SIG-M5 (cell line): ENCODE results near the gene SLC22A15.
"Not testable (repeated sequence)": the region's sequence is repeated elsewhere in the genome, so short reads cannot be mapped to it uniquely, and the experiment has no call there.

ENCODE experiments used
- DNase-seq: peaks from one replicate; lab custom pipeline; 2025; lab: John Stamatoyannopoulos, UW

The SLC22A15 gene

DNA sequence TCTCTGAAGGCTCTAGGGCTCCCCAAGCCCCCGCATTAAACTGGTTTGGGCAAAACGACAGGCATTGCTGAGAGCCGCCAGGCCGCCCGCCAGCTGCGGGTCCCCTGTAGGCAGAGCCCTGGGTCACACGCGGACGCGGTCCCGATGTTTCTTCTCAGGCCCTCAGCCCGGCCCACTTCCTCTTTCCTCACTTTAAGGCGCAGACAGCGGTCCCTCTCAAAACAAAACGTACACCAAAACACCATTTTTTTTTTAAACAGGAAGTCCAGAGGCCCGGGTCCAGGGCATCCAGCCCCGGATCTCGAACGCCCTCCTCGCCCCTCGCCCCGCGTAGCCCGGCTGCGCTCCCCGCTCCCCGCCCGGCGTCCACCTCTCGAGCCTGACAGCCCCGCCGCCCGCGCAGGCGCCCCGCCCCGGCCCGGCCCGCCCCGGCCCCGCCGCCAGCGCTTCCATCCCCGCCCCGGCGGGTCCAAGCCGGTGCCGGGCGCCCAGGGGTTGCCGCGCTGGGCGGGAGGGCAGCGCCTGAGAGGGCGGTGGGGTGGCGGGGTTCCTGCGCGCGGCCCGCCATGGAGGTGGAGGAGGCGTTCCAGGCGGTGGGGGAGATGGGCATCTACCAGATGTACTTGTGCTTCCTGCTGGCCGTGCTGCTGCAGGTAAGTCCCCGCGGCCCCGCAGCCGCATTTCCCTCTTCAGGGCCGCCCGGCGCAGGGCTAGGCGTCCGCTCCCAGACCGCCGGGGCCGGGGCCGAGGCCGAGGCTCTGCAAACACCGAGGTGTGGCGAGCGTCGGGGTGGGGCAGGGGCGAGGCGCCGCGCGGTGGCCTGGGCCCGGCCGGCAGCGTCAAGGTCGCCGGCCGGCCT is at the start of gene SLC22A15:
TSS of gene SLC22A15 (plus strand) at position 452 of the 859 bp plus-strand sequence. CDS start at position 567, 115 bp downstream.
- peak; percentile 70 for DNase-seq

DNA sequence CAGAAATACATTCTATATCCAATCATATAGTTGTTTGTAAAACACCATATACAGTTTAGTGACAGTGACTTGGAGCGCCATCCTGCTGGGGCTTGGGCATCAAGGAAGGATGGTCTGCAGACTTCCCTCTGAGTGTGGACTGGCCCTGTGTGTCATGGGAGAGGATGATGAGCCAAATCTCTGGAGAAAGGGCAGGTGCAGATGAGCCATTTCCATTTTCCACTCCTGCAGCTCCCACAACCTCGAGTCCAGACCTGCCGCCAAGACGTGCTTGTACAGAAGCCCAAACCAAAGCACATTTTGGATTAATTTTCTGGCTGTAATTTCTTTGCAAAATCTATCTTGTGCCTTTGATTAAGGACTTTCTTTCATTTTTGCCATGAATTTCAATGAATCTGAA is 48.3 kb upstream of the SLC22A15 start:
- DNase-seq, result no peak

DNA sequence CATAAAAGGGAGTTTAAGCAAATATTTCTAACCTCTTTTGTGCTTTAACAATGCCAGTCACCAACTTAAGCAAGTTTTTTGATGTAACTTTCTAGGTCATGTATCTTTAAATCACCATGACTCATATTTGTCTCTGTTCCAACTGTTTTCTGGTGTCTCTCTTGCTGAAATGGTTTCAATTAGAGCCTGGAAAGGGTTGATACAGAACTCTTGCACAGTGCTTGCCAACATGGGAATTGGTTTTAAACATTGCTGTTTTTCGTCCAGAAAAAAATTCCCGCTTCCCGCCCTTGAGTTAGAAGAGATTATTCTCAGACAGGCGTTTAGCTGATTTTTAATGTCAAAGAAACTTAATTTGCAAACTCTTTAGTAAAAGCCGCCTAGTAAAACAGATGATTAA is 46.4 kb upstream of the SLC22A15 start:
- no peak for DNase-seq

DNA sequence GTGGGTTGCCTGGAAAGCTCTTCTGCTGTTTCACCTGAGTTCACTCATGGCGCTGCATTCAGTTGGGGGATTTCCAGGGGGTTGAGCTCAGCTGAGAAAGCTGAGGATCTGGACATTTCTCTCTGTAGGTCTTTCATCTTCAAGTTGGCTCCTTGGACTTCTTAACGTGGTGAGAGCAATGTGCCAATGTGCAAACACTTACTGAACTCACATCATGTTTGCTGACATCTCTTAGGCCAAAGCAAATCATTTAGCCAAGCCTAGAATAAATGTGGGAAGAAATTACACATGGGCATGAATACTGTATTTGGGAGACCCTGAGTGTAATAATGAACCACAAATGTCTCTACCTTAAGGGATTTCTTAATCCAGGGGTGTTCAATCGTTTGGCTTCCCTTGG is 42.7 kb upstream of the SLC22A15 start:
- DNase-seq, result no peak

DNA sequence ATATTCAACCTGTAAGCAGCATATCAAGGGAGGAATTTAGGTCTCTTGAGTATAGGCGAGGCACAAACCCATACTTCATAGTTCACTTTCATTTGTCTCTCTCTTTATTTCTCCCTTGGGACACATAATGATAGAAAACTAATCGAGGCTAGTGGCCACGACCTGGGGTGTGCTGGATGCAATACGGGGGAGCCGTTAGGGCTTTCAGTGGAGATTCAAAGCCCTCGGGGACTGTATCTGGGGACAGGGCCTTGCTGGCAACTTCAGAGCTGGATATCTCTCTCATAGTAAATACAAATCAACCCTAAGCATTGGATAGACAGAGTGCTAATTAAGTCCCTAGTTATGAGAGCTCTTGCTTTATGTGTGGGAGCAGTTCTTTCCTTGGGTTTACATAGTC is 36.9 kb upstream of the SLC22A15 start:
- DNase-seq, result no peak

DNA sequence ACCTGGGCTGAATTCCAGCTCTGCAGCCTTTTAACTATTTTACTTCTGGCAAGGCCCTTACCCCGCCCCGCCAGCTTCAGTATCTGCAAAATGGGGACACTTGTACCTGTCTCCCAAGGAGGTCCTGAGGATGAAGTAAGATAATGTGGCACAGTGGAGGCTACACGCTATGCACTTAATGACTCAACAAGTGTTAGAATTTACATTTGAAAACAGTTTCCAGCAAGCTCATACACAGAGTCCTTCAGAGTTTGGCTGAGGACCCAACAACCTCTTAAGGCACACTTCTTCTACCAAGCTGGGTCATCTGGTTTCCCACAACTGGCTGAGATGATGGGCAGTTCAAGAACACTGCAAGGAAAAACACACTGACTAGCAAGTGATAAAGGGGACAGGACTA is 30.2 kb upstream of the SLC22A15 start:
- no peak for DNase-seq

DNA sequence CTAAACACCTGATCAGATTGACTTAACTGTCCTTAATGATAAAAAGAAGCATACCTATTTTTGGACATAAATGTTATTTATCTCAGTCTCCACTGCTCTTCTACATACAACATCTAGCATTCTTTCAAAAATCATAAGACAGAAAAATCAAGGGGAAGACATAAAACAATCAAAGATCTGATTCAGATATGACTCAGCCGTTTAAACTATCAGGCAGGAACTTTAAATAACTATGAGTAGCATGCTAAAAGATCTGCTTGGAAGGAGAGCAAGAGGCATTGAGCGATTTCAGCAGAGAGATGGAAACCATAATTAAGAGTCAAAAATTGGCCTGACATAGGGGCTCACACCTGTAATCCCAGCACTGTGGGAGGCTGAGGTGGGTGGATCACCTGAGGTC is 27.2 kb upstream of the SLC22A15 start:
- DNase-seq, result no peak

DNA sequence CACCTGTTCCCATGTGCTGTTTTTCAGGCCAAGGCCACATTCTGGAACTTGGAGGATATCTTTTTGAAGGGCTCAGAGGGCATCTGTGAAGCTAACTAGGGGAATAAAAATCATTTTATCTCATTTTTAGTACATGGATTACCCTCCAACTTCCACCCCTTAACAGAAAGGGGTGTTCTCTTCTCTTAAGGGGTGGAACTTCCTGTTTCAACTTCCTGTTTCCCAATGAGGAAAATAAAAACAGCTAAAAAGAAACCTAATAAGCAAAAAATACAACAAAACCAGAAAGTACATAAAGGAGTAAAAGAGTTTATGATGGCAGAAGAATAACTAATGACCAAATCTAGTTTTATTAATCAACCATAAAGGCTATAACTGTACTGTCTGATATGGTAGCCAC is 24.8 kb upstream of the SLC22A15 start:
- DNase-seq, result no peak

DNA sequence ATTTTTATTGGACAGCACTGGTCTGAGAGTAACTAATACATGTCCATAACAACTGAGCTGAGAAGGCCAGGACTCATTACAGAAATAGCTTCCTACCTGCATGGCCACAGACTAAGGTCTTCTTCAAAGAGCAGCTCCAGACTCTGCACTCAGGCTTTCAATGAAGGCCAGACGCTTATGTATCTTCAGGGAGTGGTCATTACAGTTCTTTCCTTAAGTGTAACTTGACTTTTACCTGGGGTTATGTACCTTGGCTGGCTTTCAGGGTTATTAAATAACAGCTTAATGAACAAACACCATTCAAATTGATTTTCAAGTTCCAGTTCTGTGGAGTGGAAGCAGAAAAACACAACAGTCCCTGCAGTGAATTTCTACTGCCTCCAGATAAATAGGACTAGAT is 23.8 kb upstream of the SLC22A15 start:
- no peak for DNase-seq

DNA sequence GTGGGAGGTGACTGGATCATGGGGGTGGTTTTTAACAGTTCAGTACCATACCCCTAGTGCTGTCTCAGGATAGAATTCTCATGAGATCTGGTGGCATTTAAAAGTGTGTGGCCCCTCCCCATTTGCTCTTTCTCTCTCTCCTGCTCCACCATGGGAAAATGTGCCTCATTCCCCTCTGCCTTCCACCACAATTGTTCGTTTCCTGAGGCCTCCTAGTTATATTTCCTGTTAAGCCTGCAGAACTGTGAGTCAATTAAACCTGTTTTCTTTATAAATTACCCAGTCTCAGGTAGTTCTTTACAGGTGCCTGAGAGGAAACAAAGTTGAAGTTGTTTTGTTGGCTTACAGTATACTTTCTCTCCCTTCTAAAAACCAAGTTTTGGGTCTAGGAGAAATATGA is 23.1 kb upstream of the SLC22A15 start:
- no peak for DNase-seq

DNA sequence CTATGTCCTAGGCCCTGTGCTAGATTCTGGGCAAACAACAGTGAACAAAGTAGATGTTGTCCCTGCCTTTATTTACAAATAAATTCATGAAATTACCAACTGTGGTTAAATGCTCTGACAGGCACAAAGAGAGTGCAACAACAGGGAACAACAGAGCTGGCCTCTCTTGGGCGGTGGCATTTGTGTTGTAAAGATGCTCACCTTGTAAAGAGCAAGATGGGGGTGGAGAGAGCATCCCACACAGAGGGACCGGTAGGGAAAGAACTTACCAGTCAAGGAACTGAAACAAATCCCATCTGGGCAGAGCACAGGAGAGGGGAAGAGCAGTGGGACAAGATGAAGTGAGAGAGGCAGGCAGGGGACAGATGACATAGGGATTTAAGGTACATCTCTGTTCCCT is 21.6 kb upstream of the SLC22A15 start:
- DNase-seq, result no peak

DNA sequence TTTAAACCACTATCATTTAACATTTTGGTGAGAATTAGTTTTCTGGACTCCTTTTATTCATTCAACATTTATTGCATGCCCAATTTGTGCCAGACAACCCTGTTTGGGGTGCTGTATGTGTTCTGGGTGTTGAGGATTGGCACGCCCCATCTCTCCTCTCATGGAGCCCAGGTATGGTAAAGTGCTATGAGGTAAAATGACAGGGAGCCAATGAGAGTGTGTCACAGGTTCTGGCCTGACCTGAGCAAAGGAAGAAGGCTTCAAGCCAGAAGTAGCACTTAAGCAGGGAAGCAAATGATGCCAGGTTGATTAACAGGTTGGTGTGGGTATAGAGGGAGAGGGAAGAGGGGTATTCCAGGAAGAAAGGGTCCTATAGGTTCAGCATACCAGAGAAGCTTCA is 21.1 kb upstream of the SLC22A15 start:
- no peak for DNase-seq

DNA sequence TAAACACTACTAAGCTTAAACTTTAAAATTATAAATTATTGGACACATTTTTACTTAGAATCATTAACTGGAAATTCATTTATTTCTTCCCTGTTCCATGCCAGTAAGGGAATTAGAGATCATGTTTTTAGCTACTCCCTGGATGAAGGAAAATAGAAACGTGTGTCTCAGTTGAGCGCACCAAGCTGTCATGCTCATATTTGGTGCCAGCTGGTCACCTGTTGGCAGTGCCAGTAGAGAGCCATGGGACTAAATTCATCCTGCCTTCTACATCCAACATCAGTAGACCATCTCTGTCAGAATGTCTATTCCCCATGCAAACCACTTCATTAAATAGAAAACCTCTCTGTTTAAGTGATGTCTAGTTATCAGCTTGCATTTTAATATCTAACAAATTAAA is 17.4 kb upstream of the SLC22A15 start:
- DNase-seq, result no peak

DNA sequence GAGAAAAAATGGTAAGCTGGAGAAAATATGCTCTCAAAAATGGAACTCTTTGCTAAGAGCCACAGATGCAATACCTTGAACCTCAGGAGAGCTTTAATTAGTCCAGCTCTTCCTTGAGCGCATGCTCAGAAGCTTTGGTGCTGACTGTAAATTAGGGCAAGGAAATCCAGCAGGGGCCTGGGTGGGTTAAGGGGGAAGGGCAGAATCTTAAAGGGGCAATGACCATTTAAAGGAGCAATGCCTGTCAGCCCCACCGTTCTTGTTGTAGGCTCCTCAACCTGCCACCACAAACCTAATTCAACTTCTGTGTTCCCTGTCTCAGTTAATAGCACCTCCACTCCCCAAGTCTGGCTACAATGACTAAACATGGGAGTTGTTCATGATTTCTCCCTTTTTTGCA is 6.8 kb upstream of the SLC22A15 start:
- DNase-seq, result no peak

DNA sequence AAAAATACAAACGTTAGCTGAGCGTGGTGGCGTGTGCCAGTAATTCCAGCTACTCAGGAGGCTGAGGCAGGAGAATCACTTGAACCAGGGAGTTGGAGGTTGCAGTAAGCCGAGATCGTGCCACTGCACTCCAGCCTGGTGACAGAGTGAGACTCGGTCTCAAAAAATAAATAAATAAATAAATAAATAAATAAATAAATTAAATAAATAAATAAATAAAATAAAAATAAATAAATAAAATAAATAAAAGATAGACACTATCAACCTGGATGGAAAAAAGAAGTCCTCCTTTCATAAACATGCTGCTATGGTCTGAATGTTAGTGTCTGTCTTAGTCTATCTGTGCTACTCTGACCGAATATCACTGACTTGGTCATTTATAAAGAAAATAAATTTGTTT is 4.5 kb upstream of the SLC22A15 start:
- DNase-seq, result not testable (repeated sequence)

DNA sequence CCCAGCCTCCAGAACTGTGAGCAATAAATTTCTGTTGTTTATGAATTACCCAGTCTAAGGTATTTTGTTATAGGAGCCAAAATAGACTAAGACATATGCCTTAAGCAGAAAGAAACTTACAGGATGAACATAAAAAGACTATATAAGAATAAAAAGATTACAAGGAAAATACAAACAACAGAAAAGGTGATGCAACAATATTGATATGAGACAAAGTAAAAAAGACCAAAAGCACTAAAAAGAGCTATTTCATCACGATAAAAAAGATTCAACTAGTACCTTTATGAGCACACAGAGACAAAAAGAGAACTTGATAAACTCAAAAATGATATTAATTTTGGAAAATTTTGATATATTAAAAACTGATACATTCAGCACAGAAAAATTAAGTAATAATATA is 3.2 kb upstream of the SLC22A15 start:
- no peak for DNase-seq

DNA sequence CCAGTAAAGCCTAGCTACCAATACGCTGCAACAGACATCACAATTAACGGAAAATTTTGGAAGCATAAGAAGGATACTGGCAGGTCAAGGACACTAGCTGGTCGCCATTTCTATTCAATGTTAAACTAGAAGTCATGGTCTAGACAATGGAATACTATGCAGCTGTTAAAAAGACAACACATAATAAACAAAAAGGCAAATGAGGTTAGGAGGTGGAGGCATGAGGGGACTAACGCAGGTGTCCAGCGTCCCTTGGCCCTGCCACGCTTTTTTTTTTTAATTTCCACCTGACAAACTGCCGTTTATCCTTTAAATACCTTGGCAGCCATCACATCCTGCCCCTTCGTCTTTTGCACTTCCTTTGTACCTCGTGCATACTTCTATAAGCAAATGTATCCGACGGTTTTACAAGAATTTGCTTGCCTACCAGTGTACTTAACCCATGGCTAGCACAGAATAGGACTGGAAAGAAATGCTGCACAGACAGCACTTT is 698 bp upstream of the SLC22A15 start:
- no peak for DNase-seq

DNA sequence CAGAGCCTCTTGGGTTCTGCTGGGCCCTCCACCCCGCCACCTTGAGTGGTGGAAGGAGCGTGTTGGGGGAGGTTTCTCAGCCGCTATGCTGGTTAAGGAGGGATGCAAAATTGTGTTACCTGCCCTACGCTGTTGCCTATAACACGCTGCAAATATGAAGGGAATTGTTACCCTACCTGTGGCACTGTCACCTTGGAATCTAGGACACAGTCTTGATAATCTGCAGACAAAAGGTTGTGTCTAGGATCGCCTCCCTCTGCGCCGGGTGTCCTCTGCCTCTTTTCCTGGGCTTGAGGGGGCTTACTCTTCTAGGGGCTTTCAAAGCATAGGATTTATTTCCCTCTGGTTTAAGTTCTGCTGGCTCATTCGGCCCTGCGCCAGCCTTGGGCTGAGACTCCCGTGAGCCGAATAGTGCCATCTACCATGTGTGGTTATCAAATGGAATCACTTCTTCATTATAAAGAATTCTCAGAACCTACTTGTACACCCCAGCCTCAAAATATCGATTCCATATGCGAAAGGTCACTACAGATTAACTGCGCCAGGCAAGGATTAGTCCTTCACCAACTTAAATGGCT is 697 bp downstream of the SLC22A15 start:
- DNase-seq, result no peak

DNA sequence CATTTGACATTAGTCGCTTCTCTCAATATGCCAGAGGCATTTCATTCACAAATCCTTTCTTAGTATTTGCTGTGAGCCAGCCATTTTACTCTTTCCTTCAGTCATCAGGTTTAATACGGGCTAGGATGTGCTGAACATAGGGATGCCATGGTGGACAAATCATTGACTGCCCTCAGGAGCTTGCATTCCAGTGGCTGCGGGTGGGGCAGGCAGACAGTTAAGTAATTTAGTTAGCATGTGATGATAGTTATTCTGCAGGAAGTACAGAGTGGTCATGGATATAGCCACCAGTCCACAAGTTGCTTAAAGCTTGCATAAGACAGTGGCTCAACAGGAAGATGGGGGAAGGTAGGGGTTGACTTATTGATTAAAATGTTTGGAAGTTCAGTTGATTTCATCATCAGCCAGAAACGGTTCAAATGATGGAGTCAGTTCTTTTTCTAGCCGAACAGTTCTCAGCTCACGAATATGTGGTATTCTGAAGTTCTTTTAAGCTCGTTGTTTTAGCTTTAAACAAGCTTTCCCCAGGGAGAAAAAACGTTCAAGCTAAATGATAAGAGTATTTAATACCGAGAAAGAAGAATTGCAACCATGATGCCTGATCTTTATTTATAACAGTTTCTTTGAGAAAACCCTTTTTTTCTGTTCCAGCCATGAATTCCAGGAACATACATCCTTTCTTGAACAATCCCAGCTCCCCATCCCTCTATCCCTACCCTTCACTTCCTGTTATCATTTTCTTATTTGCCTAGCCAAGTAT is 1.4 kb downstream of the SLC22A15 start:
- DNase-seq, result peak; percentile 81

DNA sequence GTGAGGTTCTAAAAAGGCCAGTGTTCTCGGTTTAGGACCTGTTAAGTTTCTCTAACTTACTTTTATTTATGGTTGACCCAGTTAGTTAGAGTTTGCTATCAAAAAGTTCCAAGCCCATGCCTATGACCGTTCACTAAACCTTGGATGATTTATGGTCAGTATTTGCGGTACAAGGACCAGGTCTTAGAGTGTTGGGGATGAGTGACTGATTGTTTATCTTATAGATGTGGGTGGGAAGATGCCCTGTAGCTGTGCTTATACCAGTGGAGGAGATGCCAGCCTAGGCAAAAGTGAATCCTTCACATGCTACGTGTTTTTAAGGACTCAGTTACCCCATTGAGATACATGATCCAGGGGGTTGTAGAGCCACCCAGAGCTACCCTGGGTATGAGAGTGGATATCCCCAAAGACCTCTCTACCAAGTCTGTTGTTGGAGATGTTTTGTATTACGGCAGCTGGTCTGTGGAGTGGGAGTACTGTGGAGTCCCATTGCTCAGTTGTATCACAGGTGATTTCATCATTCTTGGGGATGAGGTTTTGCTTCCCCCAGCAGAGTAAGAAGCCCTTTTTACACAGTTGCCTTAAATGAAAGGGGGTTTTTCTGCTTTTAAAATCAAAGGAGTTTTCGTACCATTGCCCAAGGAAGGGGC is 2.1 kb downstream of the SLC22A15 start:
- peak; percentile 28 for DNase-seq

DNA sequence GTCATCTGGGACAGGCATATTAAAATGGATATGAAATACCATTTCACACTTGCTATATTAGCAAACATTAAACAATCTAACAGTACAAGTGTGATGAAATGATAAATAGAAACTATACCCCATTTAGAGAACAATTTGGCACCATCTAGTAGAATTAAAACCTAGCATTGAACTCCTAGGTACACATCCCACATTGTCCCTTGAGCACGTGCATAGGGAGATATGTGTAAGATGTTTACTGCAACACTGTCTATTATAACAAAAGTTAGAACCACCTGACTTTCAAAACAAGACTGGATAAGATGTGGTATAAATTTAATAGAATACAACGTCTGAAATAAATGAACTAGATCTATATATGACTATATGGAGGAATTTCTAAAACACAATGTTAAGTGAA is 3.8 kb downstream of the SLC22A15 start:
- no peak for DNase-seq
